Heart left ventricle (tissue), 16 donors: ENCODE measurements around the gene FYN. TPM values are rescaled to one million over a fixed set of nuclear protein-coding genes. Genes with fewer than 3 reads are reported as not detected.

Experiments
- ATAC-seq, 4 donors: fragments of 200-7000 bp; cut with Tn5 transposase; one replicate each; pipeline ENCODE4 v1.9.1; 2020 to 2022; ENCODE audit warnings: moderate library complexity in 4 of 4, mild to moderate bottlenecking in 3 of 4, moderate number of reproducible peaks in 1 of 4
- DNase-seq, 5 donors: peaks; one replicate each; pipeline ENCODE4 v3.0.0-alpha.2; 2020
- H3K27ac ChIP-seq, 12 donors: fragments of 200-600 bp; sonication (generic) in 4 of 12; one replicate each; pipeline versions ENCODE4 v1.5.0 to v1.8.0; 2016 to 2022; ENCODE audit warnings: mild to moderate bottlenecking in 2 of 12
- H3K27me3 ChIP-seq, 9 donors: fragments of 200-600 bp; sonication (generic) in 2 of 9; one replicate each; pipeline versions ENCODE4 v1.5.1 to v1.8.0; 2016 to 2022; ENCODE audit warnings: mild to moderate bottlenecking in 3 of 9
- H3K36me3 ChIP-seq, 9 donors: fragments of 200-600 bp; sonication (generic) in 2 of 9; one replicate each; pipeline versions ENCODE4 v1.5.0 to v1.8.0; 2018 to 2022; ENCODE audit warnings: mild to moderate bottlenecking in 2 of 9
- H3K4me1 ChIP-seq, 12 donors: fragments of 200-600 bp; sonication (generic) in 4 of 12; one replicate each; pipeline versions ENCODE4 v1.5.0 to v1.8.0; 2016 to 2022; ENCODE audit warnings: mild to moderate bottlenecking in 3 of 12
- H3K4me3 ChIP-seq, 12 donors: fragments of 200-600 bp; sonication (generic) in 4 of 12; one replicate each; pipeline versions ENCODE4 v1.5.0 to v1.8.0; 2017 to 2022; ENCODE audit warnings: mild to moderate bottlenecking in 9 of 12, moderate library complexity in 4 of 12
- H3K9me3 ChIP-seq, 12 donors: fragments of 200-600 bp; sonication (generic) in 4 of 12; one replicate each; pipeline versions ENCODE4 v1.5.0 to v1.8.0; 2016 to 2022; ENCODE audit warnings: mild to moderate bottlenecking in 1 of 12
- CTCF ChIP-seq, 12 donors: fragments of 200-600 bp; sonication (generic) in 4 of 12; IDR thresholded peaks; one replicate each; pipeline versions ENCODE4 v1.5.0 to v1.8.0; 2018 to 2022; ENCODE audit warnings: antibody characterized with exemption in 12 of 12, mild to moderate bottlenecking in 5 of 12
- POLR2A ChIP-seq, 2 donors: fragments of 450-650 bp; IDR thresholded peaks; one replicate each; pipeline ENCODE4 v1.6.1; 2017; ENCODE audit warnings: antibody characterized with exemption in 2 of 2, mild to moderate bottlenecking in 2 of 2, moderate library complexity in 2 of 2
- WGBS, 4 donors: extraction: QIAGEN DNeasy Blood & Tissue Kit in 2 of 4; methylation state at CpG; one replicate each; pipeline versions ENCODE4 v1.1.5 to v1.1.7; 2013 to 2018; 5-methylcytosine and 5-hydroxymethylcytosine counted together
- intact Hi-C, 10 donors: fragments of 100-400 bp; cut with DNase I; formaldehyde crosslinking; loops; one replicate each; pipeline versions ENCODE4 v1.11.1 to v1.14.2; 2022
- polyA plus RNA-seq, 2 donors: library from polyadenylated mRNA; stranded (reverse); fragments of 200-250 nt; gene quantifications; one replicate each; pipeline ENCODE4 v1.2.3, GENCODE V29; 2013
- total RNA-seq, 9 donors: library from RNA; depleted of rRNA in 2 of 9; stranded (reverse); fragments of >200 nt in 2 of 9; fragmentation: NEBNext Ultra II Directional in 3 of 9; extraction: Animal tissue kit (Norgen Biotek cat#: 25700) in 3 of 9; gene quantifications; one replicate each; pipeline versions ENCODE4 v1.1.0 to v1.2.4, GENCODE V29; 2016 to 2023
- donor health status: ischemic (EF 13 %, LVEDD 7.1; RV severe dilation, severe dysfunction).
- donor health status: healthy with polysubstance abuse.
- donor health status: DM: no; HTN: yes; CAD: no.
- donor health status: DM: no; HTN: no; CAD: no.
- donor health status: ischemic (EF 25% LVEDD 6.9; RV normal size, moderate dysfunction).
- donor health status: ischemic (EF 25% LVEDD 5.7; RV mildly dilated, moderate dysfunction).
- donor health status: healthy.
- donor health status: DM: yes; HTN: yes; CAD: no.
- donor health status: ischemic (EF 35%, LVEDD 5.7; RV mildly dilated, moderate dysfunction).
- donor health status: nonischemic (EF 11% LVEDD 7.7; RV severe dilation, severe dysfunction).
- donor health status: DM: yes; HTN: yes; CAD: no.
- donor health status: PGD.
- donor health status: ischemic (EF 29% LVEDD 5.4; RV normal size, mild dysfunction).
- donor health status: nonischemic (EF 23%, LVEDD 6.1; RV moderate dilation, normal function).

FYN gene
- total and polyA plus RNA-seq, 11 donors: 14.7 to 72.4 (median 52.3) TPM

DNA sequence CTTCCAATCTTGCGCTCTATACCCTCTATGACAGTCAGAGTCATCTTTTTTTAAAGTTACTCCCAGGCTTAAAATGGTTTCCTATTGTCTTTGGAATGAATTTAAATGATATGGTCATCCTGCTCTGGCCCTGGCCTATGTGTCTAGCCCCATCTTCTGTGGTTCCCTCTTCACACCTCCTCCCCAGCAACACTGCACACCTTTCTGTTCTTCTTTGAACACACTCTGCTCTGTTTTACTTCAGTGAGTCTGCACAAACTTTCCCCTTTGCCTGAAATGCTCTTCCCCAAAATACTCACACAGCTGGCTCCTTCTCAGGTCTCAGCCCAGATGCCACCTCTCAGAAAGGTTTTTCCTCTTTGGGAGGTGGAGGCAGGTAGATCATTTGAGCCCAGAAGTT is 132.7 kb downstream of the FYN start:
- ATAC-seq: no peak
- Histone ChIP-seq H3K27ac (peak overlapping the region in 2 of 12 donors; percentile 6 to 17), H3K4me1 (peaks cover 6 to 88% (median 40%) of the 10 kb centered on the region in 12 donors), H3K4me3 (no peak overlapping the region), H3K36me3 (peaks cover 0 to 4% (median 0%) of the 10 kb centered on the region in 9 donors), H3K27me3 (no peaks in the 10 kb centered on the region), H3K9me3 (no peaks in the 10 kb centered on the region)
- TF ChIP-seq CTCF (IDR thresholded peaks at IDR 0.05) (no peak), POLR2A (IDR thresholded peaks at IDR 0.05) (no peak)
- intact Hi-C loops: loop anchor here in 1 of 10 donors (10.0 kb wide), 1 partner anchor 134 kb away; the partner anchor contains the start of gene FYN
- 97 to 100% (median 99%) methylated on average over 1 of the region's 1 CpG for WGBS, 4 donors
- DNase-seq: no peak

DNA sequence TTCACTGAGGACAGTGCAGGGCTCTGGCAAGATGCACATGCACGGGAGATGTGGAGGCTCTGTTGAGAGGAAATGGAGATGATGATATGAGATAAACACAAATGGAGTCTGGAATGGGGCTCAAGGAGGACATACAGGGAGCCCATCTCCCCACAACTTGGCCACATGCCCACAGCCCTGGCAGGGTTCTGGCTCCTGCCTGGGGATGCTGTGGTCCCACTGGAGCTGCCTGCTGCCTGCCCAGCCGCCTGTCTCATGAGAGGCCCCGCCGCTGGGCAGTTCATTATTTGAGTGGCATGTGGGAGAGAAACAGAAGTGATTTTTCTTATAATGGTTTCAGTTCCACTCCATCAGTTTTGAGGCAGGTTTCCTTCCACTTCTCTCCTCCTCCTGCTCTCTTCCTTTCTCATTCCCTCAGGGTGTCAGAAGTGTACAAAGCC is 134.0 kb downstream of the FYN start:
- H3K27ac ChIP-seq: peak overlapping the region in 1 of 12 donors; percentile 33
- peaks cover 0 to 88% (median 34%) of the 10 kb centered on the region in 12 donors for H3K4me1 ChIP-seq
- no peaks in the 10 kb centered on the region for H3K9me3 ChIP-seq
- ATAC-seq (no peak), DNase-seq (no peak)
- peaks cover 0 to 4% (median 0%) of the 10 kb centered on the region in 9 donors for H3K36me3 ChIP-seq
- TF ChIP-seq CTCF (IDR thresholded peaks at IDR 0.05): no peak
- TF ChIP-seq POLR2A (IDR thresholded peaks at IDR 0.05): no peak
- 78 to 85% (median 82%) methylated on average over 4 of the region's 4 CpGs for WGBS, 4 donors
- no peaks in the 10 kb centered on the region for H3K27me3 ChIP-seq
- H3K4me3 ChIP-seq: no peak overlapping the region
- intact Hi-C loops: loop anchor here in 1 of 10 donors (10.0 kb wide), 1 partner anchor 126 kb away; no protein-coding TSS in a partner anchor

DNA sequence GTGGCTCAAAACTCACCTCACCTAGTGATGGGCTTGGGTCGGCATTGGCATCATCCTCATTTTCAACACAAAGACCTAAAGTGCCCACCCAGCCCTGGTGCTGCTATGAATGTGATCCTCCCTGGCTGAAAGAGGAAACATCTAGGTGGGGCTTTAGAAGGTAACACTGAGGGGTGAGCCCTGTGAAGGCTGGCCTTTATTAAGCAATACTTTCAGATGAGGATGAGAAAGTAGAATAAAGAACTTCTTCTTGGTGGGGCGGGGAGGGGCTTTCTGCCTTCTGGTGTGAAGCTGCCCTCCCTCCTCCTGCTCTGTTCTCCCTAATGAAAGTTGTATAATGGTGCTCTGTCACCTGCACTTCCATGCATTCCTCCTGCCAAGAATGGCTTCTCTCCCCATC is 134.6 kb downstream of the FYN start:
- intact Hi-C loops: loop anchor here in 1 of 10 donors (10.0 kb wide), 1 partner anchor 126 kb away; no protein-coding TSS in a partner anchor
- Histone ChIP-seq H3K4me3 (no peak overlapping the region), H3K4me1 (peaks cover 0 to 82% (median 29%) of the 10 kb centered on the region in 12 donors), H3K9me3 (no peaks in the 10 kb centered on the region), H3K27me3 (no peaks in the 10 kb centered on the region), H3K36me3 (peaks cover 0 to 4% (median 0%) of the 10 kb centered on the region in 9 donors), H3K27ac (no peak overlapping the region)
- TF ChIP-seq POLR2A (IDR thresholded peaks at IDR 0.05) (no peak), CTCF (IDR thresholded peaks at IDR 0.05) (no peak)
- ATAC-seq: no peak
- DNase-seq: no peak
- WGBS, 4 donors: 86 to 98% (median 93%) methylated on average over 2 of the region's 2 CpGs

- peaks cover 0 to 77% (median 24%) of the 10 kb centered on the region in 12 donors for H3K4me1 ChIP-seq
- no peak for DNase-seq
- no peak for TF ChIP-seq POLR2A (IDR thresholded peaks at IDR 0.05)
- no peak for TF ChIP-seq CTCF (IDR thresholded peaks at IDR 0.05)
- 89 to 99% (median 97%) methylated on average over 3 of the region's 3 CpGs for WGBS, 4 donors
- no peaks in the 10 kb centered on the region for H3K27me3 ChIP-seq
- H3K27ac ChIP-seq: no peak overlapping the region
- peaks cover 0 to 4% (median 0%) of the 10 kb centered on the region in 9 donors for H3K36me3 ChIP-seq
- no peak for ATAC-seq
- H3K4me3 ChIP-seq: no peak overlapping the region
- H3K9me3 ChIP-seq: peaks cover 0 to under 1% (median 0%) of the 10 kb centered on the region in 12 donors
- intact Hi-C loops: loop anchor here in 1 of 10 donors (10.0 kb wide), 1 partner anchor 127 kb away; no protein-coding TSS in a partner anchor
Measured at GRCh38 chr6:111738156-111738555, 135.1 kb downstream of the FYN start.
